GM12891 (cell line): ENCODE measurements around the gene ZMIZ1.

Source experiments
- POLR2A ChIP-seq: IDR thresholded peaks from 2 replicates; pipeline ENCODE4 v1.6.1; 2011; ENCODE audit warnings: low read depth, low read length, control low read depth
- POLR2AphosphoS5 ChIP-seq: IDR thresholded peaks from 2 replicates; pipeline ENCODE4 v1.6.1; 2011; ENCODE audit warnings: low read depth, low read length, control low read depth

- TF ChIP-seq POLR2A (no peak), POLR2AphosphoS5 (no peak)
Observed at GRCh38 chr10:79050896-79051555, 17.7 kb upstream of the ZMIZ1 start.
